TTC549 (cell line): ENCODE measurements around the gene PNPLA2.

Source experiments
- FAIRE-seq: peaks from 2 replicates; lab custom pipeline; 2012; peaks lifted over from hg19 to GRCh38; lab: Jason Lieb, UNC

PNPLA2 gene

GRCh38 chr11:860234-861104 lies 41.8 kb downstream of the PNPLA2 start:
- FAIRE-seq: no peak

- FAIRE-seq: no peak
These were observed 42.4 kb downstream of the PNPLA2 start for GRCh38 chr11:861105-861479.

- no peak for FAIRE-seq
These were observed 43.5 kb downstream of the PNPLA2 start for GRCh38 chr11:862081-862661.

GRCh38 chr11:862696-863022 lies 43.9 kb downstream of the PNPLA2 start:
- no peak for FAIRE-seq

GRCh38 chr11:863023-863909 lies 44.6 kb downstream of the PNPLA2 start:
- FAIRE-seq: no peak

GRCh38 chr11:863910-864827 lies 45.5 kb downstream of the PNPLA2 start:
- FAIRE-seq: no peak

GRCh38 chr11:864898-865297 lies 46.2 kb downstream of the PNPLA2 start:
- no peak for FAIRE-seq

GRCh38 chr11:865462-866430 lies 47.0 kb downstream of the PNPLA2 start:
- FAIRE-seq: no peak

GRCh38 chr11:866481-866880 lies 47.8 kb downstream of the PNPLA2 start:
- no peak for FAIRE-seq

- no peak for FAIRE-seq
These were observed 49.2 kb downstream of the PNPLA2 start for GRCh38 chr11:867856-868358.

GRCh38 chr11:868394-868793 lies 49.7 kb downstream of the PNPLA2 start:
- FAIRE-seq: no peak

GRCh38 chr11:868802-869201 lies 50.1 kb downstream of the PNPLA2 start:
- no peak for FAIRE-seq

GRCh38 chr11:869399-870126 lies 50.8 kb downstream of the PNPLA2 start:
- FAIRE-seq: no peak

GRCh38 chr11:870127-870413 lies 51.4 kb downstream of the PNPLA2 start:
- FAIRE-seq: no peak

GRCh38 chr11:870418-870817 lies 51.7 kb downstream of the PNPLA2 start:
- FAIRE-seq: no peak

GRCh38 chr11:871472-871871 lies 52.8 kb downstream of the PNPLA2 start:
- FAIRE-seq: no peak

- FAIRE-seq: no peak
These were observed 54.1 kb downstream of the PNPLA2 start for GRCh38 chr11:872799-873198.

GRCh38 chr11:873706-874105 lies 55.0 kb downstream of the PNPLA2 start:
- no peak for FAIRE-seq
